K562 (cell line): ENCODE measurements around the gene NTN1.

Source experiments
- CSDE1 ChIP-seq, 2 experiments: fragments of 450-650 bp; IDR thresholded peaks; 2 replicates each; pipeline ENCODE4 v1.6.1; 2016; ENCODE audit warnings: mild to moderate bottlenecking in 1 of 2
- CTCF ChIP-seq, 3 experiments: IDR thresholded peaks in 2 of 3; conservative IDR thresholded peaks in 1 of 3; 2 replicates each; pipeline ENCODE4 v1.5.1; 2011 to 2012; ENCODE audit warnings: low read length in 3 of 3, mild to moderate bottlenecking in 3 of 3, control low read depth in 2 of 3, improper control_type of control experiment in 1 of 3, inconsistent platforms in 1 of 3, low read depth in 1 of 3, mixed read lengths in 1 of 3, moderate library complexity in 1 of 3; ENCODE audit not compliant: insufficient read depth in 2 of 3
- EP300 ChIP-seq: IDR thresholded peaks from 2 replicates; pipeline ENCODE4 v1.6.1; 2012; ENCODE audit warnings: low read length, improper control_type of control experiment
- EZH2 ChIP-seq: IDR thresholded peaks from 2 replicates; pipeline ENCODE4 v1.6.1; 2012; ENCODE audit warnings: low read depth, mild to moderate bottlenecking, inconsistent platforms, low read length, borderline replicate concordance
- KLF16 ChIP-seq: IDR thresholded peaks from 2 replicates; pipeline ENCODE4 v1.6.1; 2016; ENCODE audit warnings: antibody characterized with exemption
- MAX ChIP-seq: sonication (generic); formaldehyde crosslinking; IDR thresholded peaks from 2 replicates; pipeline ENCODE4 v1.9.0; 2022; ENCODE audit warnings: mild to moderate bottlenecking, missing genetic modification reagents
- NFE2 ChIP-seq: IDR thresholded peaks from 2 replicates; pipeline ENCODE4 v1.6.1; 2014; ENCODE audit warnings: antibody characterized with exemption, low read depth
- NFYB ChIP-seq: IDR thresholded peaks from 2 replicates; pipeline ENCODE4 v1.6.1; 2011; ENCODE audit warnings: mild to moderate bottlenecking, moderate library complexity; ENCODE audit not compliant: insufficient read length; ENCODE audit errors: extremely low read depth
- POLR2G ChIP-seq: fragments of 200-400 bp; formaldehyde crosslinking; IDR thresholded peaks from 2 replicates; pipeline ENCODE4 v1.6.1; 2017; ENCODE audit warnings: low read depth, mild to moderate bottlenecking, antibody characterized with exemption, low read length, moderate library complexity
- SETDB1 ChIP-seq: IDR thresholded peaks from one replicate; pipeline ENCODE4 v1.6.1; 2012; ENCODE audit warnings: low read length, control low read depth, inconsistent platforms
- TSHZ1 ChIP-seq: fragments of 250-450 bp; sonication (Bioruptor Pico); IDR thresholded peaks from 2 replicates; pipeline ENCODE4 v1.4.0; 2020; ENCODE audit warnings: mild to moderate bottlenecking, moderate library complexity

GRCh38 chr17:9177212-9177611 lies 155.9 kb downstream of the NTN1 start:
- TF ChIP-seq NFYB (no peak), MAX (CRISPR knock-in tag) (no peak), NFE2 (no peak), CSDE1 (IDR thresholded peaks at IDR 0.05) (no peak), EZH2 (no peak), TSHZ1 (CRISPR knock-in tag) (no peak), EP300 (no peak), SETDB1 (no peak), CTCF (IDR thresholded peaks at IDR 0.05 in 2 of 3, conservative IDR thresholded peaks at IDR 0.05 in 1 of 3; ENCODE audit: insufficient read depth in 2 of 3, low read depth in 1 of 3, low read length in 3 of 3) (no peak), KLF16 (no peak), POLR2G (no peak)
